Loucy (cell line): ENCODE results near the gene PORCN.

Experiments used
- H2AFZ ChIP-seq: fragments of 200-600 bp; sonication (generic); 2 replicates; pipeline ENCODE4 v1.6.0; 2016; ENCODE audit warnings: antibody characterized with exemption, mild to moderate bottlenecking, low read length, moderate library complexity
- H3F3A ChIP-seq: fragments of 200-600 bp; 2 replicates; pipeline ENCODE4 v1.6.0; 2016; ENCODE audit warnings: antibody characterized with exemption, low read depth, mild to moderate bottlenecking
- H3K27me3 ChIP-seq: fragments of 200-600 bp; sonication (generic); 2 replicates; pipeline ENCODE4 v1.6.1; 2014; ENCODE audit warnings: low read length, mild to moderate bottlenecking; ENCODE audit not compliant: insufficient read depth, poor library complexity, severe bottlenecking
- H3K36me3 ChIP-seq: fragments of 200-600 bp; sonication (generic); 2 replicates; pipeline ENCODE4 v1.6.1; 2016; ENCODE audit warnings: low read length; ENCODE audit not compliant: insufficient read depth
- H3K4me1 ChIP-seq: fragments of 200-600 bp; sonication (generic); 2 replicates; pipeline ENCODE4 v1.5.1; 2014; ENCODE audit warnings: low read length, mild to moderate bottlenecking; ENCODE audit not compliant: insufficient read depth, poor library complexity, severe bottlenecking
- H3K4me2 ChIP-seq: fragments of 200-600 bp; sonication (generic); 2 replicates; pipeline ENCODE4 v1.6.0; 2014; ENCODE audit warnings: antibody characterized with exemption, low read length, low read depth, mild to moderate bottlenecking; ENCODE audit not compliant: poor library complexity, severe bottlenecking
- H3K4me3 ChIP-seq: fragments of 200-600 bp; sonication (generic); 2 replicates; pipeline ENCODE4 v1.5.1; 2014; ENCODE audit warnings: low read length, mild to moderate bottlenecking, mixed read lengths; ENCODE audit not compliant: poor library complexity, severe bottlenecking
- H3K79me2 ChIP-seq: fragments of 200-600 bp; sonication (generic); 2 replicates; pipeline ENCODE4 v1.6.1; 2014; ENCODE audit warnings: low read length; ENCODE audit not compliant: insufficient read depth
- H3K9ac ChIP-seq: fragments of 200-600 bp; sonication (generic); 2 replicates; pipeline ENCODE4 v1.6.0; 2014; ENCODE audit warnings: mild to moderate bottlenecking, low read depth, low read length, moderate library complexity; ENCODE audit not compliant: poor library complexity, severe bottlenecking
- H3K9me2 ChIP-seq: fragments of 200-600 bp; sonication (generic); replicated peaks from 2 replicates; pipeline ENCODE4 v1.6.1; 2016; ENCODE audit warnings: low read depth, low read length, mixed read lengths
- H3K9me3 ChIP-seq: fragments of 200-600 bp; sonication (generic); 2 replicates; pipeline ENCODE4 v1.6.1; 2014; ENCODE audit warnings: mild to moderate bottlenecking, antibody characterized with exemption, low read length, low read depth; ENCODE audit not compliant: insufficient read depth
- H4K20me1 ChIP-seq: fragments of 200-600 bp; sonication (generic); 2 replicates; pipeline ENCODE4 v1.6.0; 2014; ENCODE audit warnings: antibody characterized with exemption, low read length, mild to moderate bottlenecking; ENCODE audit not compliant: insufficient read depth, poor library complexity, severe bottlenecking
- CTCF ChIP-seq: fragments of 200-600 bp; sonication (generic); conservative IDR thresholded peaks from 2 replicates; pipeline ENCODE4 v1.5.1; 2014; ENCODE audit warnings: mild to moderate bottlenecking, antibody characterized with exemption, low read length
- EZH2phosphoT487 ChIP-seq: fragments of 200-600 bp; IDR thresholded peaks from 2 replicates; pipeline ENCODE4 v1.6.1; 2018; ENCODE audit warnings: antibody characterized with exemption, mild to moderate bottlenecking, moderate library complexity, borderline replicate concordance

Gene PORCN

GRCh38 chrX:48496660-48497059 lies 12.1 kb upstream of the PORCN start:
- H3F3A ChIP-seq: no peaks in the 10 kb centered on the region
- H2AFZ ChIP-seq: no peak overlapping the region
- H3K4me1 ChIP-seq: no peaks in the 10 kb centered on the region
- H3K27me3 ChIP-seq: no peaks in the 10 kb centered on the region
- no peak overlapping the region for H3K4me3 ChIP-seq
- H3K9me3 ChIP-seq: no peaks in the 10 kb centered on the region
- no peak for TF ChIP-seq CTCF
- TF ChIP-seq EZH2phosphoT487: no peak
- no peaks in the 10 kb centered on the region for H3K36me3 ChIP-seq
- H4K20me1 ChIP-seq: no peaks in the 10 kb centered on the region
- no peak overlapping the region for H3K4me2 ChIP-seq
- H3K9ac ChIP-seq: no peak overlapping the region
- H3K9me2 ChIP-seq: no peaks in the 10 kb centered on the region
- H3K79me2 ChIP-seq: no peaks in the 10 kb centered on the region

GRCh38 chrX:48497871-48498270 lies 10.9 kb upstream of the PORCN start:
- Histone ChIP-seq H3K9me3 (no peaks in the 10 kb centered on the region), H2AFZ (no peak overlapping the region), H3K9me2 (no peaks in the 10 kb centered on the region), H3K4me2 (no peak overlapping the region), H4K20me1 (no peaks in the 10 kb centered on the region), H3F3A (no peaks in the 10 kb centered on the region), H3K27me3 (no peaks in the 10 kb centered on the region), H3K36me3 (no peaks in the 10 kb centered on the region), H3K4me3 (no peak overlapping the region), H3K4me1 (no peaks in the 10 kb centered on the region), H3K9ac (no peak overlapping the region), H3K79me2 (no peaks in the 10 kb centered on the region)
- no peak for TF ChIP-seq CTCF
- no peak for TF ChIP-seq EZH2phosphoT487

GRCh38 chrX:48498374-48498809 lies 10.4 kb upstream of the PORCN start:
- no peaks in the 10 kb centered on the region for H3K9me3 ChIP-seq
- H3K4me3 ChIP-seq: no peak overlapping the region
- no peak for TF ChIP-seq CTCF
- TF ChIP-seq EZH2phosphoT487: no peak
- no peak overlapping the region for H2AFZ ChIP-seq
- no peak overlapping the region for H3K4me2 ChIP-seq
- H3K27me3 ChIP-seq: no peaks in the 10 kb centered on the region
- H3F3A ChIP-seq: no peaks in the 10 kb centered on the region
- no peak overlapping the region for H3K9ac ChIP-seq
- H4K20me1 ChIP-seq: no peaks in the 10 kb centered on the region
- no peaks in the 10 kb centered on the region for H3K9me2 ChIP-seq
- no peaks in the 10 kb centered on the region for H3K4me1 ChIP-seq
- no peaks in the 10 kb centered on the region for H3K36me3 ChIP-seq
- no peaks in the 10 kb centered on the region for H3K79me2 ChIP-seq
